Measurements from ENCODE around the gene ZNF280A.
A peak's percentile ranks its signal among the peaks of the same experiment; 100 is the strongest.
"Not testable (repeated sequence)": the region's sequence is repeated elsewhere in the genome, so short reads cannot be mapped to it uniquely, and the experiment has no call there.

ZNF280A gene

GRCh38 chr22:22519591-22519990, 479 bp downstream of the ZNF280A start:
- intact Hi-C loops (cut with DNase I) = no loop called here
- DNase-seq = no peak

- intact Hi-C loops (cut with DNase I) = no loop called here
Measured at GRCh38 chr22:22516992-22517391, 3.1 kb downstream of the ZNF280A start.

GRCh38 chr22:22515890-22516289, 4.2 kb downstream of the ZNF280A start:
- DNase-seq = no peak
- intact Hi-C loops (cut with DNase I) = no loop called here

More at GRCh38 chr22:22516992-22517391, 3.1 kb downstream of the ZNF280A start:
- DNase-seq = no peak

- intact Hi-C loops (cut with DNase I); DNase-seq: not testable (repeated sequence)
Measured at GRCh38 chr22:22514431-22514830, 5.6 kb downstream of the ZNF280A start.

GRCh38 chr22:22513619-22514018, 6.5 kb downstream of the ZNF280A start:
- DNase-seq = no peak
- intact Hi-C loops (cut with DNase I) = no loop called here

- DNase-seq = no peak
- intact Hi-C loops (cut with DNase I) = no loop called here
Measured at GRCh38 chr22:22512951-22513350, 7.1 kb downstream of the ZNF280A start.

GRCh38 chr22:22510833-22511232, 9.2 kb downstream of the ZNF280A start:
- DNase-seq; intact Hi-C loops (cut with DNase I): not testable (repeated sequence)

- intact Hi-C loops (cut with DNase I); DNase-seq: not testable (repeated sequence)
Measured at GRCh38 chr22:22509912-22510311, 10.2 kb downstream of the ZNF280A start.

- peak; percentile 16 to 87 (median 74) for DNase-seq
- intact Hi-C loops (cut with DNase I) = no loop called here
Measured at GRCh38 chr22:22508274-22509176, 11.5 kb downstream of the ZNF280A start, which contains the start of gene ZNF280B. TSS of gene ZNF280B (minus strand) at chr22:22508742. CDS start at chr22:22489398, 19,344 bp downstream.

GRCh38 chr22:22507743-22508273, 12.3 kb downstream of the ZNF280A start:
- DNase-seq = peak in 1 of 42 donors; percentile 1
- intact Hi-C loops (cut with DNase I) = no loop called here

- intact Hi-C loops (cut with DNase I) = no loop called here
- no peak for DNase-seq
Measured at GRCh38 chr22:22506736-22507135, 13.3 kb downstream of the ZNF280A start.

- DNase-seq = no peak
- intact Hi-C loops (cut with DNase I) = no loop called here
Measured at GRCh38 chr22:22498267-22498666, 21.8 kb downstream of the ZNF280A start.

- intact Hi-C loops (cut with DNase I); DNase-seq: not testable (repeated sequence)
Measured at GRCh38 chr22:22491589-22491988, 28.5 kb downstream of the ZNF280A start.

GRCh38 chr22:22488736-22489135, 31.3 kb downstream of the ZNF280A start:
- no peak for DNase-seq
- intact Hi-C loops (cut with DNase I) = no loop called here

- no peak for DNase-seq
Measured at GRCh38 chr22:22487869-22488597, 32.0 kb downstream of the ZNF280A start.

GRCh38 chr22:22487059-22487458, 33.0 kb downstream of the ZNF280A start:
- intact Hi-C loops (cut with DNase I) = no loop called here
- DNase-seq = no peak

More at GRCh38 chr22:22487869-22488597, 32.0 kb downstream of the ZNF280A start:
- intact Hi-C loops (cut with DNase I) = no loop called here

GRCh38 chr22:22486132-22486899, 33.8 kb downstream of the ZNF280A start:
- DNase-seq = no peak
- intact Hi-C loops (cut with DNase I) = no loop called here

GRCh38 chr22:22485524-22485923, 34.5 kb downstream of the ZNF280A start:
- no peak for DNase-seq
- intact Hi-C loops (cut with DNase I) = no loop called here

- intact Hi-C loops (cut with DNase I) = no loop called here
- DNase-seq = no peak
Measured at GRCh38 chr22:22484023-22484422, 36.0 kb downstream of the ZNF280A start.
